ENCODE measurements around the gene CYP2J2. TPM values are rescaled to one million over a fixed set of nuclear protein-coding genes. Genes with fewer than 3 reads are reported as not detected.

Gene CYP2J2
- total RNA-seq: 1.4 TPM in 1 of 2 replicates, not detected in the other

GRCh38 chr1:59926381-59927123, at the start of gene CYP2J2:
Gene CYP2J2 (minus strand): TSS chr1:59926773. CDS start chr1:59926746, 27 bp downstream.

Other genes with a start within 250 kb of the CYP2J2 start
- not detected in 2 replicates for gene HOOK1, start 111.8 kb downstream of the CYP2J2 start, total RNA-seq
- not detected in 2 replicates for gene C1orf87, start 147.0 kb upstream of the CYP2J2 start, total RNA-seq